Activated CD4-positive, CD25-positive, alpha-beta regulatory T cell treated with anti-CD3 and anti-CD28 coated beads, Interleukin-2, amount 50 U/mL, for 24 hours (primary cell): Measurements from ENCODE around the gene ADISSP.

ENCODE experiments used
- ATAC-seq, 2 donors: fragments of 150-1000 bp; cut with Tn5 transposase; one replicate each; pipeline ENCODE4 v1.10.0; 2021; ENCODE audit warnings: mild to moderate bottlenecking in 1 of 2, moderate library complexity in 1 of 2

ADISSP gene

DNA sequence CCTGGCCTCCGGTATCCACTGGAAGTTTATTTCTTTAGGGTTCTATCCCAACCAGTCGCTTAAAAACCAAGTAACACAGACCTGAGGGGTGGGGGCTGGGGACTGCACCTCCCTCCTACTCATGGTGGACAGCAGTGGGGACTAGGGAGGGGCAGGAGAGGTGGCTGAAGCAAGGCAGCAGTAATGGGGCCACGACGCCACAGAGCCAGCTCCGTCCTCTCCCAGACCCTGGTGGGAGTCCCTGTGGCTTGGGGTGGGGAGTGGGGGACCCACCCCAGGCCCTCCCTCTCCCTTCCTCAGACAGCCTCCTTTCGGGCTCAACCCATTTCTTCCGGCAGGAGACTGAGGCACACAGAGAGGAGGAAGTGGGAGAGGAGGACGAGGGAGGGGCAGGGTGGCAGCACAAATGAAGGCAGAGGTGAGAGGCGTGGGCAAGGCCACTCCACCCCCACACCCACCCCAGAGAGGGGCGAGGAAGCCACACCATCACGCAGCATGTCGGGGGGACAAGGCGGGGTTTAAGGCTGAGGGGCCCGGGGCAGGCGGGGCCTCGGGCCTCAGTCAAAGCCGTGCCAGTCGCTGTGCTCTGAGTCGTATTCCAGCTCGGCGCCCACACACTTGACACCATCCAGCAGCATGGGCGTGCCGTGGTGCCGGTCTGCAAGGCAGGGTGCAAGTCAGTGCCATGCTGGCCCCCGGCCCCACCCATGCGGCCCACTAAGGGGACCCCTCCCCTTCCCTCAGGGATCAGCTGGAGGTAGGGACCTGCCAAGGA, 13.9 kb downstream of the ADISSP start:
- ATAC-seq: no peak

DNA sequence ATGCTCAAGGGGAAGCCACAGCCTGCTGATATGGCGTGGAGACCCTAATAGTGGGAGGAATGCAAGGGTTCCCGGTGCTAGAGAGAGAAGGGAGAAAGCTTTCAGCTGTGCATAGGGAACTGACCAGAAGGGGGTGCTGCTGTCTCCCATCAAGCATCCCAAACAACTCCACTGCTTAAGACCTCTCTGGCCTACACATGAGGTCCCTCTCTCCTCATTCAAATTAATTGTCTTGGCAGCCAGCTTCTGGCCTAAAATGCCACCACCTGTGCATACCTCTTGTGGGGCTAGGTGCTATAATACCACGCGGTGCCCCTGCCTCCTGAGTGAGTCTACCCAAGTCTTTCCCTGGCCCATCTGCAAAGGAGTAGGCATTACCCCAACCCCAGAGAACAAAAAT, 14.5 kb downstream of the ADISSP start:
- ATAC-seq: peak; percentile 55 to 60

DNA sequence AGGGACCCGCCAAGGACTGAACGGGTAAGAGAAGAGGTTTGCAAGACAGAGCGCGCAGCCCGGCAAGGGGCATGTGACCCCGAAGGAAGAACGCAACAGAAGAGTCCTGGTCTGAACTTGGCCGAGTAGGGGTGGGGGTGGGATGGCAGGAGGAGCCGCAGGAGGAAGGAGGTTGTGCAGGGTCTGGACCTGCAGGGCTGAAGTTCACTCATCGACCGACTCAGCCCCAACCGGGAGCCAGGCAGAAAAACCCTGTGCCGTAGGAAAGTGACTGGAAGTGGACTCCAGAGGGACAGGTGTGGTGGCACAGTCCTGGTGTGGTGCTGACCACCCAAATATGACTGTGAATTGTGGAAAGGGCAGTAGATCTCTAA, 15.2 kb downstream of the ADISSP start:
- ATAC-seq: no peak

DNA sequence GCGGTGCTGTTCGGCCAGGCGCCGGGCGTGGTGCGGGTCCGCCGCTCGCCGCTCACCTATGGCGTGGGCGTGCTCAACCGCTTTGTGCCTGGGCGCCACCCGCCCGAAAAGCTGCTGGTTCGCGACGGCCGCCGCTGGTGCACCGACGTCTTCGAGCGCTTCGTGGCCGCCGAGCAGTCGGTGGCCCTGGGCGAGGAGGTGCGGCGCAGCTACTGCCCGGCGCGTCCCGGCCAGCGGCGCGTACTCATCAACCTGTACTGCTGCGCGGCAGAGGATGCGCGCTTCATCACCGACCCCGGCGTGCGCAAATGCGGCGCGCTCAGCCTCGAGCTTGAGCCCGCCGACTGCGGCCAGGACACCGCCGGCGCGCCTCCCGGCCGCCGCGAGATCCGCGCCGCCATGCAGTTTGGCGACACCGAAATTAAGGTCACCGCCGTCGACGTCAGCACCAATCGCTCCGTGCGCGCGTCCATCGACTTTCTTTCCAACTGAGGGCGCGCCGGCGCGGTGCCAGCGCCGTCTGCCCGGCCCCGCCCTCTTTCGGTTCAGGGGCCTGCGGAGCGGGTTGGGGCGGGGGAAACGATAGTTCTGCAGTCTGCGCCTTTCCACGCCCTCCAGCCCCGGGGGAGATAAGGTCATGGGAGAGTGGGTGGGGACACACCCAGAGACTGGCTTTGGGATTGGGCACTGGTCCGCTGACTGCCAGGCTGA, 15.7 kb downstream of the ADISSP start:
- peak; percentile 25 to 68 for ATAC-seq

DNA sequence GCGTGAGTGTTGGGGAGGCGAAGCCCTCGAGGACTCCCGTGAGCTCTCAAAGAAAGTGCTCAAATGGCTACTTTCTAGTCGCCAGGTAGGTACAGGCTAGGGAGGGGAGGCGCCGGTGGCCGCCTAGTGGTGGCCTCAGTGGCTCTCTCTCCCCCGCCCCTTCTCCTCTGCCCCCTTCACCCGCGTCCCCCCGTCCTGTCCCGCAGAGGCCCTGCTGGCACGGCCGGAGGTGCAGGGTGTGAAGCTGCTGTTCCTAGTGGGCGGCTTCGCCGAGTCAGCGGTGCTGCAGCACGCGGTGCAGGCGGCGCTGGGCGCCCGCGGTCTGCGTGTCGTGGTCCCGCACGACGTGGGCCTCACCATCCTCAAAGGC, 16.3 kb downstream of the ADISSP start:
- no peak for ATAC-seq

DNA sequence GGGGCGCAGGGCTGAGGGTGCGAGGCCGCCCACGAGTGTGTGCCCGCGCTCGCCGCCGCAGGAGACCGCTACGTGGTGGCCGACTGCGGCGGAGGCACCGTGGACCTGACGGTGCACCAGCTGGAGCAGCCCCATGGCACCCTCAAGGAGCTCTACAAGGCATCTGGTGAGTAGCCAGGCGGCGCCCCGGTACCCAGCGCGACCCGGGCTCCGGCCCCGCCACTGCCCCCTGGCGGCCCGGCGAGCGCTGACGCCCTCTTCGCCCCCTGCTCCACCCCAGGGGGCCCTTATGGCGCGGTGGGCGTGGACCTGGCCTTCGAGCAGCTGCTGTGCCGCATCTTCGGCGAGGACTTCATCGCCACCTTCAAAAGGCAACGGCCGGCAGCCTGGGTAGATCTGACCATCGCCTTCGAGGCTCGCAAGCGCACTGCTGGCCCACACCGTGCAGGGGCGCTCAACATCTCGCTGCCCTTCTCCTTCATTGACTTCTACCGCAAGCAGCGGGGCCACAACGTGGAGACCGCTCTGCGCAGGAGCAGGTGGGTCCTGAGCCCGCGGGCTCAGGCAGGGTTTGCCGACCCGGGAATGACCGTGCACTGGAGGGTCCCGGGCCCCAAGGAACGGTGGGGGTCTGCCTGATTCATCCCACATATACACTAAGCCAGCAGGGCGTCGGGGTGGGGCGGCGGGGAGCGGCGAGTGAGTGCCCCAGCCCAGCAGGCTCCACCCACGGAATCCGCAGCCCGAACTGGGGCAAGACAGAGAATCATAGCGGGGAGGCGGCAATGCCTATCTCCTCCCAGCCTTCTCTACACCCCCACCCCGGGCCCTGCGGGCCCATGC, 17.6 kb downstream of the ADISSP start:
- ATAC-seq: peak in 1 of 2 donors; percentile 28

DNA sequence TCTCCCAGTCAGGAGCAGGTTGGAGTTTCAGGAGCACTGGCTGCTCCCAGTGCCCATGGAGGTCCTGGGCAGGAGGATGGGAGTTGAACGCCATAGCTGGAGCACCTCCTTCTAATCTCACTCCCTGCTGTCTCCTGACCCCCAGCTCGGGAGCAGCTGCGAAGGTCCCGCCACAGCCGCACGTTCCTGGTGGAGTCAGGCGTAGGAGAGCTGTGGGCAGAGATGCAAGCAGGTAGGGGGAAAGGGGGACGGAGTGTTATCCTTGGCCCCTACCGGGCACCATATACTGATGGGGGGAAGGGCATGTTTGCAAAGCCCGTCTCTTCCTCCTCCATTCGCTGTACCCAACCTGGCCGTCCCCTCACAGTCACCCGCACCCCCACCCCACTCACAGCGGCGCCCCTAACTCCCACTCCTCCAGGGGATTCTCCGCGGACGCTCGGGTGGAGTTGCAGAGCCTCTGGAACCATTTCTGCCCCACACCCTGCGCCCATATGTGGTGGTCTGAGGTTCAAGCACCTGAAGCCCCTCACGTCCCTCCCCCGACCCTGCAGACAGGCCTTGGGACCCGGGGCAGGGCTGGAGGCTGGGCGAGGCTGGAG, 18.4 kb downstream of the ADISSP start:
- no peak for ATAC-seq

DNA sequence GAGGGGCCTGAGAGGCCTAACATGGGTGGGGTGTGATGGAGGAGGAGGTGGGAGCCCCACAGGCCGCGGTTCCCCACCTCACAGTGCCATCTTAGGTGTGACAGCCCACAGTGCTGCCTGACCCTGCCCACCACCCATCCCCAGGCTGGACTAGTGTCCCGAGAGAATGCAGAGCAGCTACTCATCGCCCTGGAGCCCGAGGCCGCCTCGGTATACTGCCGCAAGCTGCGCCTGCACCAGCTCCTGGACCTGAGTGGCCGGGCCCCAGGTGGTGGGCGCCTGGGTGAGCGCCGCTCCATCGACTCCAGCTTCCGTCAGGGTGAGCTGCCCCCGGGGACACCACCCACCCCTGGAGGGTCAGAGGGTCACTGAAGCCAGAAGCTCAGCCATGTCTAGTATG, 19.5 kb downstream of the ADISSP start:
- ATAC-seq: no peak

DNA sequence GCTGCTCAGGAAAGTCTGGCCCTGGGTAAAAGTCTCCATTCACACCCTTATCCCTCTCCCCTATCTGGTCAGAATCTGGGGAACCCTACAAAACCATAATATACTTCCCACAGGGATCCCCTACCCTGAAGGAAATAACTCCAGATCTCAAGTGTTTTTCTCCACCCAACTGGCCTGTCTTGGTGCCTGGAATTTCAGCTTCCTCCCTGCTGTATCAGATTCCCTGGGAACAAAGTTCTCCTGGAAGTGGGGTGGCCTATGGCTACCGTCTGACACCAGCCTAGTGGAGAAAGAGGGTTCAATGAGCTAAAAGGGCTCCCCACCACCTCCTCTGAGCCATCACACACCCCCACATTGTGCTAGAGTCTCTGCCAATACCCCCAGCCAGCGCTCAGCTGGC, 20.1 kb downstream of the ADISSP start:
- no peak for ATAC-seq

DNA sequence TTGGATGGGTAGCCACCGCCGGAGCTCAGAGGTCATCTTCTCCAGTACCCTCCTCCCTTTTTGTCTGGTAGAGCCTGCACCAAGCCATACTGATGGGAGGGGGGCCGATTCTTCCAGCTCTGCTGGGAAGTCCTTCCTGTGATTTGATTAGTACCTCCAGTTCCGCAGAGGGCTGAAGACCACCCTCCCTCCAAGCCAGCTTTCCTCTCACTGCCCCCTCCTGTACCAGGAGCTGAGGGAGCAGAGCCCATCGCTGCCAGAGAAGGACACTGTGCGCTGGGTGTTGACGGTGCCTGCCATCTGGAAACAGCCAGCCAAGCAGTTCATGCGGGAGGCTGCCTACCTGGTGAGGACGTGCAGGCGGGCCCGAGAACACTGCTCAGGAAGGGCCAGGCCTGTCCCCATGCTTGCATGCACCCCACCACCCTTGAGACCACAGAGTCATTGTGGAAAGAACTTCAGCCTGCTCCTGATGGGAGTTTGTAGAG, 21.8 kb downstream of the ADISSP start:
- ATAC-seq: no peak

DNA sequence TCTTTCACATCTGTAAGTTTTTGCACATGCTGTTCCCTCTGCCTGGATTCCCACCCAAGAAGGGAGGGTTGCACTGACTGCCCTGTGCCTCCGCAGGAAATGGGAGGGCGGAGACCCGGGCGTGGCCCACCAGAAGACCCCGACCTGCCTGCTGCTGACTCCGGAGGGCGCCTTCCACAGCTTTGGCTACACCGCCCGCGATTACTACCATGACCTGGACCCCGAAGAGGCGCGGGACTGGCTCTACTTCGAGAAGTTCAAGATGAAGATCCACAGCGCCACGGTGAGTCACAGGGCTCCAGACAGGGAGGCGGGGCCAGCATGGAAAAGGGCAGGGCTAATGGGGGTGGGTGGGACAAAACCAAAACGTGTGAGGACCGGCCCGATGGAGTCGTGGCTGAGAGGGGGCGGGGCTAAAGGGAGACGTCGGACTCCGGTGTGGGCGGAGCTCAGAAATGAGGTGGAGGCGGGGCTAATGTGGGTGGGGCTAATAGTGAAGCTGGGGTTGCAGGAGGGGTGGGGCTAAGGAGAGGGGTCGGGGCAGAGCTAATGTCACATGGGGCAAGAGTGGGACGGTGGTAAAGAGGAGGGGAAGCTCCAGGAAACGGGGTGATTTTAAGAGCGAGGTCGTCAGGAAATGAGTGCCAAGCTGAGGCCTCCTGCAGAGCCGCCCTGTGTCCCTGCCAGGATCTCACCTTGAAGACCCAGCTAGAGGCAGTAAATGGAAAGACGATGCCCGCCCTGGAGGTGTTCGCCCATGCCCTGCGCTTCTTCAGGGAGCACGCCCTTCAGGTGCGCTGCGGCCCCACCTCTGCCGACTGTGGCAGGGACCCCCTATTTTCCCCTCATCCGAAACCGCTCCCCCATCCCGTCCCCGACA, 22.5 kb downstream of the ADISSP start:
- ATAC-seq: peak; percentile 74 to 76

DNA sequence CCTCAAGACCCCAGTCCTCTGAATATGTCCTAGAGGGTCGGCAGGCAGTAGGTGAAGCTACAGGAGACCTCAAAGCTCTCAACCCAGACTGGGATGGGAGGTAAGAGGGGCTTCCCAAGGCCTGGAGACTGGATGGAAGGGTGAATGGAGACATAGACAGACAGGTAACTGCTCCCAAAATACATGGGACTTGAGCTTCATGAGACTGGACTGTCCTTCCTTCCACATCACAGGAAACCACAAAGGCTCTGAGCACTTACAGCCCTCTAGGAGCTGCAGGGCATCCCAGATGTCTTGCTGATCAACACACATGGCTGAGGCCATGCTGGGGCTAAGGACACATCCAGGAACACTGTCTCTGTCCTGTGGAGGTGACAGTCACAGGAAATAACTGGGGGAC, 23.5 kb downstream of the ADISSP start:
- no peak for ATAC-seq

DNA sequence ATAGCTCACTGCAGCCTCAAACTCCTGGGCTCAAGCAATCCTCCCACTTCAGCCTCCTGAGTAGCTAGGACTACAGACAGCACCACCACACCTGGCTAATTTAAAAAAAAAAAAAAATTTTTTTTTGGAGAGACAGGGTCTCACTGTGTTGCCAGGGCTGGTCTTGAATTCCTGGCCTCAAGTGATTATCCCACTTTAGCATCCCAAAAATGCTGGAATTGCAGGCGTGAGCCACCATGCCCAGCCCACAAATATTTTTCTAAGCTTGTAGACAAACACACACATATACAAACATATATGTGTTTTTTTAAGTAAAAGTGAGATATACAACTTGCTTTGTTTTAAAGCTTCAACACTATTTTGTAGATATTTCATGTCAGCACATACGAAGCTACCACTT, 24.3 kb downstream of the ADISSP start:
- ATAC-seq: no peak

DNA sequence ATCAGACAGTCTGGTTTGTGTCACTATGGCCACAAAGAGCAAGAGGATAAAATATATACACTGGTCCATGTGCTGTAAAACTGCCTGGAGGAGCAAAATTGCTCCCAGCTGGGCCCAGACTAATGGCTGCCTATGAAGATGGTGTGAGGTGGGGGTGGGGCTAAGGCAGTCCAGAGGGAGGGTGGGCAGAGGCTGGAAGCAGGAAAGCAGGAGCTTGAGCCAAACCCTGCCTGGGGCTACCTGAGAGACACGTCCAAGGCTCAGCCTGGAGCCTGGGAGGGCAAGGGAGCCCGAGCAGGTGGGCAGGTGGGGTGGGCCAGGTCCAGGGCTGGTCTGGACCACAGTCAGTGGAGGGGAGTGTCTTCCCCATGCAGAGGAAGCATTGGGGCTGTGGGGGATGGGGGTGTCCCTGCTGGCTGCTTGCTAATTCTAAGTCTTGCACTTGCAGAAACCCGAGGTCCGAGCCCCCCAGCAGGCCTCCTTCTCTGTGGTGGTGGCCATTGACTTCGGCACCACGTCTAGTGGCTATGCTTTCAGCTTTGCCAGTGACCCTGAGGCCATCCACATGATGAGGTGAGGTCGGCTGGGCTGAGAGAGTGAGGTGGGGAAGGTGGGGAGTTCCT, 25.6 kb downstream of the ADISSP start:
- no peak for ATAC-seq

DNA sequence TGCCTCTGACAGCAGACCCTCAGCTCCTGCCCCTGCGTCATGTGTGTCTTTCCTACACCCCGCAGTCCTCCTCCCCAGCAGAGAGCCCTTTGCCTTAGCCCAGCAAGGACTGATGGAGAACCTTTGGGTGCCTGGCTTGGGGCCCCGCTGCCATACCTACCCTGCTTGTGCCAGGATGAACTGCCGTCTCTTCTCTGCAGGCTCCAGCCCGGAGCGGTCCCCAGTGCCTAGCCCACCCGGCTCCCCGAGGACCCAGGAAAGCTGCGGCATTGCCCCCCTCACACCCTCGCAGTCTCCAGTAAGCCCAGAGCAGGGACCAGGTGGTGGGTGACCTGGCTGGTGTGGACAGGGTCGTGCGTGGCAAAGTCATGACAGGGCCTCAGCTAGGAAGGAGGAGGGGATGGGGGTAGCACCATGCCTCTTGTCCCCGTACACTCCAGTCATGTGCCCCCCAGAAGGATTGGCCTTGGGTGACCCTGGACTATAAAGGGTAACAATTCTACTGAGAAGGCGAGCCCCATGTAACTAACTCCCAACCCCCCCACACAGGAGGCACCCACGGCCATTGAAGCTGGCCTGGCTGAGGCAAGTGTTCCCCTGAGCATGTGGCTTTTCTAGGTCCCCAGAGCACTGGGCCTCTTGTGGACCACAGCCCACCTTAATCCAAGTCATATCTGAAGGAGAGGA, 26.8 kb downstream of the ADISSP start:
- ATAC-seq: no peak

DNA sequence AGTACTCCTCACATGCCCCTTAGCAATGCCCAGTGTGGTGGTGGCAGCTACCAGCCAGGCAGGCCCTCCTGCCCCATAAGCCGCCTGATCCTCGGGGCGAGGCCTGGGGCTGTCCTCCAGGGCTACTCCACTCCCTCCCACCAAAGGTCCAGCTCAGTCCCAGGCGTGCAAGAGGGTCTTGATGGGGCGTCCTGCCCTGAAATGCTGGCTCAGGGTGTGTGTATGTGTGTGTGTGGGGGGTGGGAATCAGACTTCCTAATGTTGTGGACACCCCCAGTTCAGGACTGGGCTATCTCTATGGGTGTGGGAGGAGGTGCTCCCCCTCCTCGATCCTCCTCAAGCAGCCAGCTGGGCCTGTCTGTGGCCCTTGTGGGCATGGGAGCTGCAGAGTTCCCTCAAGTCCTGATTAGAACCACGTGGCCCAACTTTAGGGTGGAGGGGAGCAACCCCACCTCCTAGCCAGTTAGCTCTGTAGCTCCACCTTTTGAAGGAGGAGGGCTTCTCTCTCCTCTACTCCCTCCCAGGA, 27.6 kb downstream of the ADISSP start:
- ATAC-seq: no peak

DNA sequence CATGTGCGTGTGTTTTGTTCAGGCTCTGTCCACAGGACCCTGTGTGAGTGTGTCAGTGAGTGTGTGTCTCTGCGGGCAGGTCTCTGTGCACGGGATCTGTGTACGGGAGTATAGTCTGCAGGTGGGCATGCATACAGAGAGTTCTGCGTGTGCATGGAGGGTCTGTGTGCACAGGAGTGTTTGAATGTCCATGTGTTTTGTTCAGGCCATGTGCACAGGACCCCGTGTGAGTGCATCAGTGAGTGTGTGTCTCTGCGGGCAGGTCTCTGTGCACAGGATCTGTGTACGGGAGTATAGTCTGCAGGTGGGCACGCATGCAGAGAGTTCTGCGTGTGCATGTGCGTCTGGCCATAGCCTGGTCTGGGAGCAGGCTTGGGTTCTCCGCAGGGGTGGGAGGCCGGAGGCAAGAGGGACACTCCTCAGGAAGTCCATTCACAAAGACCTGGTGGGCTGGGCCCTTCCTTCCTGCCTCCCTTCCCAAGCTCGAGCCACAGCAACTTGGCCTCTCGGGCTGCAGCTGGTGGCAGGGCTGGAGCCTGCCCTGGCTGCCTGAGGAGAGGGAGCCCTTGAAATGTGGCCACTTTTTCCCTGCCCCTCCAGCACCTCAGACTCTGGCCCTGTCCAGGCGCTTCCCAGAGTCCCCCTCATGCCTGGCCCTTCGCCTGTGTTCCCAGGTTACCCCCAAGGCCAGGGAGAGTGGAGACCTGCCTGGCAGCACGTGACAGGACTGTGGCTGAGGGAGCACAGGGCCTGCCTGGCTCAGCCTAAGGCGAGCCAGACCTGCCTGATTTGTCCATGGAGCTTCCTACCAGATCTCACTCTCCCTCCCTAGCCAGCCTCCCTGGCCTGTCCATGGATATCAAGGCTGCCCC, 28.3 kb downstream of the ADISSP start:
- ATAC-seq: no peak

DNA sequence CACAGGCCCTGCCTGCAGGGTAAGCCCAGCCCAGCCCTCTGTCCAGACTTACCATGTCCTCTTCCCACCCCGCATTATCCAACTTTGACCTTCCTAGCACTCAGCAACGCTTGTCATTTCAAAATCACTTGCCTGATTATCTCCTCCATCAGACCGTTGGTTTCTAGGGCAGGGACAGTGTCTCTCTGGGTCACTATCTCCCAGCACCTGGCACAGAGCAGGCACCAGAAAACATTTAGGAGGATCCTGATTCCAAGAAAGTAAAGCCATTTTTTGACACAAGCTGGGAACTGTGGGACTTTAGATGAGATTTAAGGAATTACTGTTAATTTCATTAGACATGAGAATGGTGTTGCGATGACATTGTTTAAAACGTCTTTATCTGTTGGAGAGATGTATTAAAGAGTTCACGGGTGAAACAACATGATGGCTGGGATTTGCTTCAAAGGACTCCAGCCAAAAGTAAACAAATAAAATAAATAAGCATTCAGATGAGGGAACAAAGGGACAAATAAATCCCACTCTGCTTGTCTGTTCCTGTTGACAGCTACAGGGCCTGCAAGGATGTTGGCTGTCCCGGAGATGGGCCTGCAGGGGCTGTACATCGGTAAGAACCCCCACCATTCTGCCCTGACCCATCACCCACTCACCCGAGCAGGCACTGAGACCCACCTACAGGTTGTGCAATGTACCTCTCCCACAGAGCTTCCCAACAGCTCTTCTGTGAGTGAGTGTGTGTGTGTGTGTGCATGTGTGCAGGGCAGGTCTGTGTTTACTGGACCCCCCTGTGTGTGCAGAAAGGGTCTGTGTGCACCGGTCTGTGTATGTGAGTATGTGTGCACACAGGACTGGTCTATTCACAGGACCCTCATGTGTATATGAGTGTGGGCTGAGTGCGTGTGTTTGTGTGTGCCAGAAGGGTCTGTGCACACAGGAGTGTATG, 29.2 kb downstream of the ADISSP start:
- ATAC-seq: no peak
